SJSA1 (cell line): ENCODE data around the gene NFX1. TPM values are rescaled to one million over a fixed set of nuclear protein-coding genes. Genes with fewer than 3 reads are reported as not detected.
A peak's percentile ranks its signal among the peaks of the same experiment; 100 is the strongest.

Source experiments
- DNase-seq, 2 experiments: peaks; one replicate each; pipeline ENCODE4 v3.0.0-alpha.2; 2015 to 2020; ENCODE audit warnings: low spot score in 2 of 2, low read depth in 1 of 2
- H3K27ac ChIP-seq: fragments of 250-450 bp; sonication (Bioruptor Pico); 2 replicates; pipeline ENCODE4 v1.5.1; 2020; ENCODE audit warnings: mild to moderate bottlenecking, moderate library complexity
- H3K27me3 ChIP-seq: fragments of 250-450 bp; sonication (Bioruptor Pico); replicated peaks from 2 replicates; pipeline ENCODE4 v1.5.1; 2020; ENCODE audit warnings: mild to moderate bottlenecking, moderate library complexity
- H3K36me3 ChIP-seq: fragments of 250-450 bp; sonication (Bioruptor Pico); 2 replicates; pipeline ENCODE4 v1.5.1; 2020; ENCODE audit warnings: mild to moderate bottlenecking
- H3K4me1 ChIP-seq: fragments of 250-450 bp; sonication (Bioruptor Pico); replicated peaks from 2 replicates; pipeline ENCODE4 v1.6.1; 2021; ENCODE audit warnings: mild to moderate bottlenecking
- H3K4me3 ChIP-seq: fragments of 250-450 bp; sonication (Bioruptor Pico); 2 replicates; pipeline ENCODE4 v1.5.1; 2020; ENCODE audit warnings: mild to moderate bottlenecking
- H3K9me3 ChIP-seq: fragments of 250-450 bp; sonication (Bioruptor Pico); replicated peaks from 2 replicates; pipeline ENCODE4 v1.5.1; 2020; ENCODE audit warnings: mild to moderate bottlenecking
- total RNA-seq: library from RNA; depleted of rRNA; stranded (reverse); fragments of >200 nt; shearing (Covaris generic); gene quantifications from 2 replicates; pipeline ENCODE4 v1.2.3, GENCODE V29; 2014

The NFX1 gene
- total RNA-seq, 1 experiment from 2014 or later: 10.3 TPM

- no peak for DNase-seq
- Histone ChIP-seq H3K27me3 (no peaks in the 10 kb centered on the region), H3K4me1 (no peaks in the 10 kb centered on the region), H3K9me3 (no peaks in the 10 kb centered on the region), H3K4me3 (no peak overlapping the region), H3K27ac (no peak overlapping the region), H3K36me3 (peaks cover 16% of the 10 kb centered on the region)
Measured at GRCh38 chr9:33277484-33277883, 12.8 kb upstream of the NFX1 start.

- H3K36me3 ChIP-seq: peaks cover 2% of the 10 kb centered on the region
- H3K27ac ChIP-seq: no peak overlapping the region
- DNase-seq: no peak
- no peaks in the 10 kb centered on the region for H3K9me3 ChIP-seq
- no peaks in the 10 kb centered on the region for H3K27me3 ChIP-seq
- H3K4me1 ChIP-seq: no peaks in the 10 kb centered on the region
- no peak overlapping the region for H3K4me3 ChIP-seq
Measured at GRCh38 chr9:33285502-33285901, 4.8 kb upstream of the NFX1 start.

DNA sequence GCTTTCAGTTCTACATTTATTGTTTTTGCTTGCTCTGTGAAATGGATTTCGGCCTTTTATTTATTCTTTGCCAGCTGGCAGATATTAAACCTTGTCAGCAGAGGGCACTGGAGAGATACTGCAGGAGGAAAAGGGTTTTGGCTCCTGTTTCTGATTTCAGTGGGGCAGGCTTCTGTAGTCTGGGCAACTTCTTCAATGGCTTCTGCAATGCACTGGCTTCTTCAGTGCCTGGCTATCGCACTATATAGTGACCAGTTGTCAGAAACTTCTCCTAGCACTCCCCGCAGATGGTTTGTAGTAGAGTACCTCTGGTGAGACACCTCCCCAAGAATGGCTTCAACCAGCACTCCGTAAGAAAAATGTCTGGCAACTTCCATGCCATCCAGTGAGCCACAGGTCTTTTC is 3.2 kb upstream of the NFX1 start:
- no peak overlapping the region for H3K27ac ChIP-seq
- H3K4me1 ChIP-seq: peaks cover 6% of the 10 kb centered on the region

DNA sequence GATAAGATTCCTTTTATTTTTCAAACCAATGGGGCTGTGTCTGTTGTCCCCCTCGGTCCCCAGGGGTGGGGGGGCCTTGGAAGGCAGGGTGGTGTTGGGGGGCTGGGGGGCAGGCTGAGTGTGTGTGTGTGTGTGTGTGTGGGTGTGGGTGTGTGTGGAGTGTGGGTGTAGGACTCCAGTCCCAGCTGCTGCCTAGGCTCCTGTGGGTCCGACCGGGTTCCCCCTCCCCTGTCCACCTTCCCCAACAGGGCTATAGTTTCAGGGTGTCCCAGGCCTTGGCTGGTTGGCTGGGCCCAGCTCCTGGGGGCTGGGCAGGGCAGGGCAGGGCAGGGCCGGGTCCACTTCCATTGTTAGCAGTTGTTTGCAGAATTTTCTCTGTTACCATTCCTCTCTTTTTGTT is 2.1 kb upstream of the NFX1 start:
- H3K4me1 ChIP-seq: peaks cover 6% of the 10 kb centered on the region
- peaks cover 18% of the 10 kb centered on the region for H3K36me3 ChIP-seq
- no peak overlapping the region for H3K4me3 ChIP-seq
- H3K9me3 ChIP-seq: no peaks in the 10 kb centered on the region
- no peaks in the 10 kb centered on the region for H3K27me3 ChIP-seq
- no peak for DNase-seq
- H3K27ac ChIP-seq: no peak overlapping the region

More for the DNA sequence above, 3.2 kb upstream of the NFX1 start:
- Histone ChIP-seq H3K9me3 (no peaks in the 10 kb centered on the region), H3K4me3 (no peak overlapping the region), H3K27me3 (no peaks in the 10 kb centered on the region), H3K36me3 (peaks cover 9% of the 10 kb centered on the region)
- DNase-seq: peak; percentile 4 to 43

DNA sequence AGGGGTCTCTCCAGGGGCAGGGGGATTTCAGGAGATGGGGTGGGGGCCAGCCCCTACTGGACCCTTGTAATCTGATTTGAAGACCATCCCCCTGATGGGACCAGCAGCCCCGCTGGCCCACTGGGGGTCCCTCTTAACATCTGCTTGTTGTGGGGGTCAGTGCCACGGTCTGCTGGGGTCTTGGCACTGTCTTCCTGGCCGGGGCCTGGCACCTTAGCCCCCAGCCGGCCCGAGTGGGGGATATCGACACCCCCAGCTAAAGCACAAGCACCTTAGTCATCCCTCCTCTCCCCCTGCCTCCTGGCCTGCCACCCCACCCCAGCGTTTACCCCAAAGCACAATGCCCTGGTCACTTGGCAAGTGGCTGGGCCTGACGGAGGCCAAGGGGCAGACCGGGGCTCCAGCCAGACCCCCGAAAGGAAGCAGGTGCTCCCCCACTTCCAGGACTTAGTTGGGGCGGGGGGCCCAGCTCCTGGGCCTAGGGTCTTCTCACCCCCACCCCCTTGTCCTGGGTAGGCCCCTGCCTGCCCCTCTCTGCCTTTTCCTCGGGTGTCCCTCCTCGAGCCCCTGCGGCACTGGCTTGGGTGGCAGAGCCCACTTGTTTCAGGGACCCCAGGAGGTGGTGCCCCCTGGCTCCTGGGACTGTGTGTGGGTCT is 1.4 kb upstream of the NFX1 start:
- Histone ChIP-seq H3K9me3 (no peaks in the 10 kb centered on the region), H3K4me1 (peaks cover 6% of the 10 kb centered on the region), H3K27ac (no peak overlapping the region), H3K27me3 (no peaks in the 10 kb centered on the region), H3K4me3 (no peak overlapping the region), H3K36me3 (peaks cover 21% of the 10 kb centered on the region)
- no peak for DNase-seq

DNA sequence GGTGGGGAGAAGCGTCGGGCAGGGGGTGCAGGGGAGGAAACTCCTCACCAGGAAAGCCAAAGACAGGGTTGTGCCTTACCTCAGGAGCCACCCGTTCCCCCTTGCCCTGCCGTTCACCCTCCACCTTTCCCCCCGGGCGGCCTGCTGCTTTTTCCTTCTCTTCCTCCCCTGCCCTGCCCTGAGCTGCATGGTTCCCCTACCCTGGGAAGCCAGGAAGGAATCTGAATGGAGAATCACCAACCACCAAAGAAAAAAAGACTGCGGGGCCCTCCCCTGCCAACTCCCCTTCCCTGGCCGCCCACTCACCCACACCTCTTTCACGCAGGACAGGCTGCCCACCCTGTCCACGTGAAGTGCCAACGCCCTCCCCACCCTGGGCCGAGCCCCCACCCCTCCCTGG is 820 bp upstream of the NFX1 start:
- H3K4me3 ChIP-seq: peak overlapping the region; percentile 68; the same call in 1 of the 2 replicates
- no peak for DNase-seq
- H3K36me3 ChIP-seq: peaks cover 21% of the 10 kb centered on the region
- H3K27ac ChIP-seq: peak overlapping the region; percentile 97; the same call in 1 of the 2 replicates
- no peaks in the 10 kb centered on the region for H3K9me3 ChIP-seq
- H3K4me1 ChIP-seq: peaks cover 6% of the 10 kb centered on the region
- H3K27me3 ChIP-seq: no peaks in the 10 kb centered on the region

DNA sequence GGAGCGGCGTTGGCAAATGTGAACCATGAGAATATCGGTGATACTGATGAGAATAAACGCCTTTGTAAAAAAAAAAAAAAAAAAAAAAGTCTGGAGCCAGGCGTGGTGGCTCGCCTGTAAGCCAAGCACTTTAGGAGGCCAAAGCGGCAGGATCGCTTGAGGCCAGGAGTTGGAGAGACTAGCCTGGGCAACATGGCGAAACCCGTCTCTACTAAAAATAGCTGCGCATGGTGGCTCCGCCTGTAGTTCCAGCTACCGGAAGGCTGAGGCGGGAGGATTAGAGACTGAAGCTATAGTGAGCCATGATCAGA is 425 bp upstream of the NFX1 start:
- no peak for DNase-seq
- H3K27ac ChIP-seq: peak overlapping the region; percentile 97
- peak overlapping the region; percentile 68 for H3K4me3 ChIP-seq
- H3K4me1 ChIP-seq: peaks cover 6% of the 10 kb centered on the region
- peaks cover 22% of the 10 kb centered on the region for H3K36me3 ChIP-seq
- no peaks in the 10 kb centered on the region for H3K9me3 ChIP-seq
- H3K27me3 ChIP-seq: no peaks in the 10 kb centered on the region

DNA sequence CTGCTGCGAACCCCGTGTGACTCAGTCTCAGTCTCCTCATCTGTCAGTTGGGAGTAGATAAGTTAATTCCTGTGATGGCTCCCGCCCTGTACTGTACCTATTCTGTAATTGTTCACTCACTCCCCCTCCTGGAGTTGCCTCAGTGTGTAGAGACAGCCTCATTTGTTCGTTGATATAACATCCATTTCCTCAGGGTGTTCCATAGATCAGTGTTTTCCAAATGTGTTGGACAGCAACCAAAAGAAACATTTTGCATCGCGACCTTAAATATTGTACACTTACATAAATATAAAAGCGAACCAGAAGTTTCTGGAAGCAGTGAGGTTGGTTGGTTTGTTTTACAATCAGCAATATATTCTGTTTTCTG is 698 bp downstream of the NFX1 start:
- H3K36me3 ChIP-seq: peaks cover 30% of the 10 kb centered on the region
- H3K27me3 ChIP-seq: no peaks in the 10 kb centered on the region
- DNase-seq: no peak
- peak overlapping the region; percentile 68 for H3K4me3 ChIP-seq
- peaks cover 6% of the 10 kb centered on the region for H3K4me1 ChIP-seq
- no peaks in the 10 kb centered on the region for H3K9me3 ChIP-seq
- peak overlapping the region; percentile 97 for H3K27ac ChIP-seq

DNA sequence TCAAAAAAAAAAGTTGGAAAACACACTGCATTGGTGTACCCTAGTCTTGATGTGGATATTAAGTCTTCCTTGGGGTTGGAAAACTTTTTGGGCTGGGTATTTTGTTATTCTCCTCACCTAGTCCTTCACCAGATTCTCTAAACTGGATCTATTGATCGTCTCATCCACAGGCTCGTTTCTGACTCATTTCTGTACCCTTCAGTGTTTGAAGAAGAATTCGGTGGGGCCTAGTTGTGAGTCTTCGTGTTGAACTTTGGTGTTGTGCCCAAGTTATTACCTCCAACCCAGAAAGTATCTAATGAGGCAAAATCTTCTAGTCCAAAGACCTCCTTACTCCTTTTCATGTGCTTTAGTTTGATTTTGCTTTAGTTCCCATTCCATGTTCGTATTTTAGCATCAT is 1.6 kb downstream of the NFX1 start:
- H3K4me1 ChIP-seq: peaks cover 6% of the 10 kb centered on the region
- no peak overlapping the region for H3K27ac ChIP-seq
- H3K4me3 ChIP-seq: no peak overlapping the region
- H3K36me3 ChIP-seq: peaks cover 36% of the 10 kb centered on the region
- H3K27me3 ChIP-seq: no peaks in the 10 kb centered on the region
- no peak for DNase-seq
- no peaks in the 10 kb centered on the region for H3K9me3 ChIP-seq

DNA sequence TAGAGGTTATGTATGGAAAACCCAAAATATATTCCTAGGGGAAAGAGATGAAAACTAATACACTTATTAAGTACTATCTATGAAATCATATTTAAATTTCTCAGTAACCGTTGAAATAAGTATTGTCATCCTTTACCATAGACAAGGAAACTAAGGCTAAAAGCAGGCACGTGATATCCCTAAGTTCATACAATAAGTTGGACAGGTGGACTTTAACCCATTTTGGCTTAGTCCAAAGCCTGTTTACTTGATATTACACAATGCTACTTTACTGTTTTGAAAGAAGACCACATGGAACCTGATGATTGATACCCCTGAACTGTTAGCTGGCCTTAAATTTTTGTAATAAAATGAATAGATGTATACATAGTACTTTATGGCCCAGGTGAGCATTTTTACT is 3.5 kb downstream of the NFX1 start:
- H3K36me3 ChIP-seq: peaks cover 49% of the 10 kb centered on the region
- no peak for DNase-seq
- no peak overlapping the region for H3K4me3 ChIP-seq
- peaks cover 6% of the 10 kb centered on the region for H3K4me1 ChIP-seq
- H3K27me3 ChIP-seq: no peaks in the 10 kb centered on the region
- H3K27ac ChIP-seq: no peak overlapping the region
- H3K9me3 ChIP-seq: no peaks in the 10 kb centered on the region

DNA sequence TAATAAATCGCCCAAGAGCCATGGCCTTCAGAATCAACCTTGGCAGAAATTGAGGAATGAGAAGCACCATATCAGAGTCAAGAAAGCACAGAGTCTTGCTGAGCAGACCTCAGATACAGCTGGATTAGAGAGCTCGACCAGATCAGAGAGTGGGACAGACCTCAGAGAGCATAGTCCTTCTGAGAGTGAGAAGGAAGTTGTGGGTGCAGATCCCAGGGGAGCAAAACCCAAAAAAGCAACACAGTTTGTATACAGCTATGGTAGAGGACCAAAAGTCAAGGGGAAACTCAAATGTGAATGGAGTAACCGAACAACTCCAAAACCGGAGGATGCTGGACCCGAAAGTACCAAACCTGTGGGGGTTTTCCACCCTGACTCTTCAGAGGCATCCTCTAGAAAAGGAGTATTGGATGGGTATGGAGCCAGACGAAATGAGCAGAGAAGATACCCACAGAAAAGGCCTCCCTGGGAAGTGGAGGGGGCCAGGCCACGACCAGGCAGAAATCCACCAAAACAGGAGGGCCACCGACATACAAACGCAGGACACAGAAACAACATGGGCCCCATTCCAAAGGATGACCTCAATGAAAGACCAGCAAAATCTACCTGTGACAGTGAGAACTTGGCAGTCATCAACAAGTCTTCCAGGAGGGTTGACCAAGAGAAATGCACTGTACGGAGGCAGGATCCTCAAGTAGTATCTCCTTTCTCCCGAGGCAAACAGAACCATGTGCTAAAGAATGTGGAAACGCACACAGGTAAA is 4.5 kb downstream of the NFX1 start:
- H3K9me3 ChIP-seq: no peaks in the 10 kb centered on the region
- no peak overlapping the region for H3K4me3 ChIP-seq
- no peak overlapping the region for H3K27ac ChIP-seq
- DNase-seq: no peak
- H3K27me3 ChIP-seq: no peaks in the 10 kb centered on the region
- H3K36me3 ChIP-seq: peaks cover 49% of the 10 kb centered on the region
- H3K4me1 ChIP-seq: peaks cover 6% of the 10 kb centered on the region

GRCh38 chr9:33295571-33295970 is 5.3 kb downstream of the NFX1 start:
- H3K27ac ChIP-seq: no peak overlapping the region
- no peaks in the 10 kb centered on the region for H3K27me3 ChIP-seq
- peaks cover 46% of the 10 kb centered on the region for H3K36me3 ChIP-seq
- no peak overlapping the region for H3K4me3 ChIP-seq
- H3K9me3 ChIP-seq: no peaks in the 10 kb centered on the region
- H3K4me1 ChIP-seq: peaks cover 6% of the 10 kb centered on the region
- no peak for DNase-seq

DNA sequence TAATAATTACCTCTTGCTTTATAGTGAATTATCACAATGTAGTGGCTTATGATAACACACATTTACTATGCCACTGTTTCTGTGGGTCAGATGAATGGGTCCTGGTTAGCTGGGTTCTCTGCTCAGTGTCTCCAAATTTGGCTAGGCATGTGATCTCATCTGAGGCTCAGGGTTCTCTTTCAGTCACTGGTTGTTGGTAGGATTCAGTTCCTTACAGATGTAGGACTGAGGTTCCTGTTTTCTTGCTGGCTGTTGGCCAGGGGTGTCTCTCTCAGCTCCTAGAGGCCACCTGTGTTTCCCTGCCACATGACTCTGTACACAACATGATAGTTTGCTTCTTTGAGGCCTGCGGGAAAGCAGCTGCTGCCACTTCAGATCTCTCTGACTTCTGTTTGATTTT is 7.1 kb downstream of the NFX1 start:
- Histone ChIP-seq H3K36me3 (peaks cover 37% of the 10 kb centered on the region), H3K4me3 (no peak overlapping the region), H3K27me3 (no peaks in the 10 kb centered on the region), H3K9me3 (no peaks in the 10 kb centered on the region), H3K4me1 (no peaks in the 10 kb centered on the region), H3K27ac (no peak overlapping the region)
- DNase-seq: no peak

GRCh38 chr9:33300546-33300945 is 10.2 kb downstream of the NFX1 start:
- no peak for DNase-seq
- Histone ChIP-seq H3K27me3 (no peaks in the 10 kb centered on the region), H3K27ac (no peak overlapping the region), H3K36me3 (peaks cover 35% of the 10 kb centered on the region), H3K4me3 (no peak overlapping the region), H3K9me3 (no peaks in the 10 kb centered on the region), H3K4me1 (no peaks in the 10 kb centered on the region)
